Mesodermal cell (in vitro differentiated cells): Measurements from ENCODE around the gene TSPO.

ENCODE experiments used
- H3K27ac ChIP-seq: 2 replicates; pipeline ENCODE4 v1.7.0; 2013; ENCODE audit warnings: mild to moderate bottlenecking, low read depth, low read length, moderate library complexity; ENCODE audit not compliant: severe bottlenecking
- H3K36me3 ChIP-seq: 2 replicates; pipeline ENCODE4 v1.7.1; 2013; ENCODE audit warnings: mild to moderate bottlenecking, low read length, moderate library complexity; ENCODE audit not compliant: control insufficient read depth, insufficient read depth
- H3K4me1 ChIP-seq: one replicate; pipeline ENCODE4 v1.7.1; 2013; ENCODE audit warnings: mild to moderate bottlenecking, low read length; ENCODE audit not compliant: insufficient read depth, control insufficient read depth, poor library complexity, severe bottlenecking
- H3K4me3 ChIP-seq: 2 replicates; pipeline ENCODE4 v1.7.0; 2013; ENCODE audit warnings: low read length, control low read depth, mild to moderate bottlenecking; ENCODE audit not compliant: insufficient read depth, poor library complexity, severe bottlenecking; ENCODE audit errors: extremely low read depth
- H3K9me3 ChIP-seq: 2 replicates; pipeline ENCODE4 v1.7.1; 2013; ENCODE audit warnings: mild to moderate bottlenecking, low read length, moderate library complexity; ENCODE audit not compliant: control insufficient read depth
- WGBS, 2 experiments: methylation state at CpG; one replicate each; pipeline ENCODE4 v1.1.5; 2013; ENCODE audit warnings: missing lambda C conversion rate in 2 of 2; ENCODE audit not compliant: insufficient coverage in 2 of 2; 5-methylcytosine and 5-hydroxymethylcytosine counted together

The TSPO gene

DNA sequence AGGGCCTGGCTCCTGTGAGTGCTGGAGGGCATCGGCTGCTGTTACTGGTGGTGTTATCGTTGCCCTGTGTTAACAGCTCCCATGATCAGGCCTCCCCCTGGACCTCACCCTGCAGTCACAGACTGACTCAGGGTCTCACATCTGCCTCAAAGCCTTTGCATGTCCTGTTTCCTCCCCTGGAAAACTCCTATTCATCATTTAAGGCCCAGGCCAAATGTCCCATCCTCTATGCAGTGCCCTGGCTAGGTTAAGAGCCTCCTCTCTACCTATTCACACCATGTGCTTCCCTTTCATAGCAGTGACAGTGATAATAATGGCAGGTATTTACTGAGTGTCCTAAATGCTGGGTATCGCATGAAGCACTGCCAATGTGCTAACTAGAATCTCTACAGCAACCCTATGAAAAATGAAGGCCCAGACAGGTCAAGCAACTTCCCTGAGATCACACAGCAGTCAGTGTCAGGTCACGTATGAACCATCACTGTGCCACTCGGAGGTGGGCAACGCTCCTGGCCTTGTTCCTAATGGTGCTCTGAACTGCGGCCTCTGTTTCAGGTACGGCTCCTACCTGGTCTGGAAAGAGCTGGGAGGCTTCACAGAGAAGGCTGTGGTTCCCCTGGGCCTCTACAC lies 9.3 kb downstream of the TSPO start:
- Histone ChIP-seq H3K27ac (no peak overlapping the region), H3K9me3 (no peaks in the 10 kb centered on the region), H3K4me3 (no peak overlapping the region), H3K4me1 (no peaks in the 10 kb centered on the region), H3K36me3 (peaks cover 19% of the 10 kb centered on the region)
- WGBS, 2 experiments: 93 to 99% methylated on average over 7 of the region's 8 CpGs

DNA sequence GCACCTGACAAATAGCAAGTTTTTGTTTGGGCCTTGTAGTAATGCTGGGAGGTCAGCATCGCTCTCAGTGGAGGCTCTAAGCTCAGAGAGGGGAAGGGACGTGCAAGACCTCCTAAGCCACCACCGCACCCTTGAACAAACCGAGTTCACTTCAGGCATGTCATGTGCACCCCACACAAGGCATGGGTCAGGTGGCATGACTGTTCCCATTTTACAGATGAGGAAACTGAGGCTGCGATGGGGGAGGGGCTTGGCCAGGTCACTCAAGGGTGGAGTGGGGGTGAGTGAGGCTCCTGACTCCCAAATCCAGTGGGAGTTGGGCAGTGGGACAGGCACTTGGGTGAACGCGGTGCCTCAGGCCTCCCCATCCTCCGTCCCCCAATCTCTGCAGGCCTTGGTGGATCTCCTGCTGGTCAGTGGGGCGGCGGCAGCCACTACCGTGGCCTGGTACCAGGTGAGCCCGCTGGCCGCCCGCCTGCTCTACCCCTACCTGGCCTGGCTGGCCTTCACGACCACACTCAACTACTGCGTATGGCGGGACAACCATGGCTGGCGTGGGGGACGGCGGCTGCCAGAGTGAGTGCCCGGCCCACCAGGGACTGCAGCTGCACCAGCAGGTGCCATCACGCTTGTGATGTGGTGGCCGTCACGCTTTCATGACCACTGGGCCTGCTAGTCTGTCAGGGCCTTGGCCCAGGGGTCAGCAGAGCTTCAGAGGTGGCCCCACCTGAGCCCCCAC lies 11.2 kb downstream of the TSPO start:
- WGBS, 2 experiments: 97 to 99% methylated on average over 22 to 23 of the region's 24 CpGs
- peaks cover 25% of the 10 kb centered on the region for H3K36me3 ChIP-seq
- no peaks in the 10 kb centered on the region for H3K9me3 ChIP-seq
- no peak overlapping the region for H3K4me3 ChIP-seq
- no peak overlapping the region for H3K27ac ChIP-seq
- H3K4me1 ChIP-seq: no peaks in the 10 kb centered on the region

DNA sequence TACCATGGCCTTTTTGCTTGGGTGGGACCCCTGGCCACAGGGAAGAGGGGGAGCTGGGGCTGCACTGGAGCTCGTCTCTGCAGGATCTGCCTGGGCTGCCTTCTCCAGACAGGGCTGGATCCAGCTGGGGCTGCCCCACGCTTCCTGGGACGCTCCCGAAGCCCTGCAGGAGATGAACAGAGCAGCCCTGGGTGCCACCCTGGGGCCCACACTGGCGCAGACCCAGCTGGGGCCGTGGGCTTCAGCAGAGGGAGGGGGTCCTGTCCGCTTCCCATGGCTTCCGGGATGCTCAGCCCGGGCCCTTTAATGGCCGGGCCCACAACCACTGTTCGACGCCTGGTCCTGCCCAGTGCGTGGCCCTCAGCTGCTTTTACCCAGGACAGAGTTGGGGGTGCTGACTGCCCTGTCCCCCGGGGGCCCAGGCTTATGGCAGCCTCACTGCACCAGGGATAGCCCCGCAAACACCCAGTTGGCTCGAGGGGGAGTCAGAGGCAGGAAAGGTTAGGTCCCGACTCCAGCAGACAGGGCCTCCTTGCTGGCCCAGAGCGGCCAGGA lies 12.0 kb downstream of the TSPO start:
- no peak overlapping the region for H3K4me3 ChIP-seq
- H3K27ac ChIP-seq: no peak overlapping the region
- no peaks in the 10 kb centered on the region for H3K9me3 ChIP-seq
- 90 to 91% methylated on average over 17 to 18 of the region's 18 CpGs for WGBS, 2 experiments
- peaks cover 28% of the 10 kb centered on the region for H3K36me3 ChIP-seq
- H3K4me1 ChIP-seq: peaks cover 2% of the 10 kb centered on the region

DNA sequence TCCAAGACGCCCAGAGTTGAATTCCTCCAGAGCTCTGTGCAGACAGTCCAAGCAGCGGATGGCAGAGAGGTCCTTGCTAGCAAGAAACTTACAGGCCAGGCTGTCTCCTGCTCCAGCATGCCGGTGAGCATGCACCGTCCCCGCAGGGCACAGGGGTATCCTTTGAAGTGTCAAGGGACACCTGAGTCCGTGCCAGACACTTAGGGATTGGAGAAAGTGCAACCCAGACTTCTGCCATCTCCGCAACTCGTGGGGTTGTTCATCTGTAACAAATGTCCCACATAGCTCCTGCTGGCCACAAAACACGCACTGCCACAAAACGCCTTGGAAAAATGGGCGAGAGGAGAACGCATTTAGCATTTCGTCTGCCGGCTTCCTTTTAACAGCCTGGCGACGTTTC lies 13.3 kb downstream of the TSPO start:
- Histone ChIP-seq H3K4me3 (no peak overlapping the region), H3K9me3 (no peaks in the 10 kb centered on the region), H3K4me1 (peaks cover 15% of the 10 kb centered on the region), H3K36me3 (peaks cover 25% of the 10 kb centered on the region), H3K27ac (no peak overlapping the region)
- WGBS, 2 experiments: 80 to 84% methylated on average over 15 to 16 of the region's 16 CpGs

DNA sequence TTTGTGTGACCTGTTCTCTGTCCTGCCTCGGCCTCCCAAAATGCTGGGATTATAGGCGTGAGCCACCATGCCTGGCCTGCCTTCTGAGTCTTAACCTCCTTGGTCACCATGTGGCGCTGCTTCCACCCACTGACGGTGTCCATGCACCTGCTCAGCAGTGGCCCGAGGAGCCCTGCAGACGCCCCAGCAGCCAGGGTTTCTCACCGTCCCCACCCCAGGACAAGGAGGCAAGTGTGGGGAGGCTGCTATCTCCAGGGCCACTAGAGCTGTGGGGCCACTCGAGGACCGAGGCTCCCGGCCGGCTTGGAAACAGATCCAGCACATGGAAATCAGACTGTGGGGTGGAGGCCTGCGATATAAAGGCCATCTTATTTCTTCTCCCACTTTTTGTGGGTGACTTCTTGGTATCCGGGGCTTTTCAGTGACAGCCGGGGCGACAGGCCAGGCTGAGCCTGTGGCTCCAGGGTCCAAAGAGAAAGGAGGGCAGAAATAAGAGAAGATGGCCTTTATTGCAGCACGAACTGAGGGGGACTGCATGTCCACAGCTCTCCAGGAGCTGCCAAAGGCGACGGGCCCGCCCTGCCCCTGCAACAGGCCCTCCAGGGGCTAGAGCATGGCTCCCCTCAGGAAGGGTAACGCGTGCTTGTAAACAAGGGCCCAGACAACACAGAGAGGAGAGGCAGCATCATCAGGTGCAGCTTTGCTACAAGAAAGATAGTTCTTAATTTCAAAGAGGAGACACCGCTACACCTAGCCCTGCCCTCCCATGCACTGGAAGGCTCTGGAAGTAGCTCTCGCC lies 15.0 kb downstream of the TSPO start:
- no peak overlapping the region for H3K4me3 ChIP-seq
- 90 to 91% methylated on average over 21 to 22 of the region's 23 CpGs for WGBS, 2 experiments
- no peaks in the 10 kb centered on the region for H3K9me3 ChIP-seq
- H3K4me1 ChIP-seq: peaks cover 15% of the 10 kb centered on the region
- no peak overlapping the region for H3K27ac ChIP-seq
- H3K36me3 ChIP-seq: peaks cover 26% of the 10 kb centered on the region

DNA sequence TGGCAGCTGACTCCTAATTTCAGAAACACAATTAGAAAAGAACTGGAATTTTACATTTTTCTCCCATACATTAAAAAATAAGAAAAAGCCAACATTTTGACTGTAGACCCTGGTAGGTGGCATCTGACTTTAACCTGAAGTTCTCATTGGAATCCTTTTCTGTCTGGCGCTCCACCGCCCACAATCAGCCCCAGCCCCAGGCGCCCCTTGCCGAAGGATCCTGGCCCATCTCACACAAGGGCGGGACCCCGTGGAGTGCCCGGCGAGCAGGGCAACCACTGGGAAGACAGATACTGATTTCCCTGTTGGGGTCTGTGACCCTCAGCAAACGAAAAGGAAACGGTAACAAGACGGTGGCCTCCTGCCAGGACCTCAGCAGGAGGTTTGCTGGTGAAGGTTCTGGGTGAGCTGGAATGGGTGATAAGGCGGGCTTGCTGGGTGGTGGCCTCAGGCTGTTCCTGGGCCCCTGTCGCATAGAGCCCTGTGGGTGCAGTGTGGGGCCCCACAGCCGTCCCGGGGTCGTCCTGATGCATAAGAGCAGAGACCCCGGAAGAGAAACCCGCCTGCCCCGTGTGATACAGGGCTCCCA lies 15.7 kb downstream of the TSPO start:
- no peak overlapping the region for H3K4me3 ChIP-seq
- H3K36me3 ChIP-seq: peaks cover 29% of the 10 kb centered on the region
- H3K9me3 ChIP-seq: no peaks in the 10 kb centered on the region
- H3K4me1 ChIP-seq: peaks cover 15% of the 10 kb centered on the region
- no peak overlapping the region for H3K27ac ChIP-seq
- 96% methylated on average over 15 to 16 of the region's 19 CpGs for WGBS, 2 experiments

DNA sequence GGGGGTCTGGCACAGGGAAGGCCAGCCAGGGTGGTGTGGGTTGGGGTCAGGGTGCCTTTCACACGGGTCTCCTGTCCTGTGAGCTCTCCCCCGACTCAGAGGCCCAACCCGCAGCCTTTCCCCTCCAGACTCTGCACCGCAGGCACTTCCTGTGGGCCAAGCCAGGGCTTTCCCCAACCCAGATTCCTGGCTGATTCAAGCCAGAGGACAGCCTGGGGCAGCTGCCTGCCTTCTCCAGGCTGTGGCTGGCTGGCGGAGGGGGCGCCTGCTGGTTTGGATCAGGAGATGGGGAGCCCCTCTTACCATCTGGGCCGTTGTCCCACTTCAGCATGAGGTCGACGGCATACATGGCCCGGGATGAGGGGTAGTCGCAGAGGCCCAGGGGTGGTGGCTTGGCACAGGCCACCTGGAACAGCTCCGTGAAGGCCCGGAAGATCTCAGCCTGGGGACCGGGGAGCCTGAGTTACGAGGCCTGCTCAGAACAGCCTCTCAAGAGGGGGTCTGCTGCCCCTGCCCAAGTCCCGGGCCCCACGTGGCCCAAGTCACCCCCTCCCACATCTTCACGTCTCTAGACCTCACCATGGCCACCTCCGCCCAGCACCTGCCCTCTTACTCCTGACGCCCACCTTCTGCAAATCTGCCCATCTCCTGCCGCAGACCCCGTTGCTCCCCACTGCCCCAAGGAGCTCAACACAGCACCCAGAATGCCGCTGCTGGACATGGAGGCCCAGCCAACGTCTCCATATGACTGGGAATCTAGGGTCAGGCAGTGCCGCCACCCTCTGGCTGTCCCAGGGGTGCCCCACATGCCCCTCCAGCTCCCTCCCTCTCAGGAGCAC lies 17.3 kb downstream of the TSPO start:
- Histone ChIP-seq H3K4me3 (no peak overlapping the region), H3K4me1 (peaks cover 15% of the 10 kb centered on the region), H3K36me3 (peaks cover 26% of the 10 kb centered on the region), H3K9me3 (no peaks in the 10 kb centered on the region), H3K27ac (peak overlapping the region; percentile 10)
- 93% methylated on average over 21 to 22 of the region's 25 CpGs for WGBS, 2 experiments

DNA sequence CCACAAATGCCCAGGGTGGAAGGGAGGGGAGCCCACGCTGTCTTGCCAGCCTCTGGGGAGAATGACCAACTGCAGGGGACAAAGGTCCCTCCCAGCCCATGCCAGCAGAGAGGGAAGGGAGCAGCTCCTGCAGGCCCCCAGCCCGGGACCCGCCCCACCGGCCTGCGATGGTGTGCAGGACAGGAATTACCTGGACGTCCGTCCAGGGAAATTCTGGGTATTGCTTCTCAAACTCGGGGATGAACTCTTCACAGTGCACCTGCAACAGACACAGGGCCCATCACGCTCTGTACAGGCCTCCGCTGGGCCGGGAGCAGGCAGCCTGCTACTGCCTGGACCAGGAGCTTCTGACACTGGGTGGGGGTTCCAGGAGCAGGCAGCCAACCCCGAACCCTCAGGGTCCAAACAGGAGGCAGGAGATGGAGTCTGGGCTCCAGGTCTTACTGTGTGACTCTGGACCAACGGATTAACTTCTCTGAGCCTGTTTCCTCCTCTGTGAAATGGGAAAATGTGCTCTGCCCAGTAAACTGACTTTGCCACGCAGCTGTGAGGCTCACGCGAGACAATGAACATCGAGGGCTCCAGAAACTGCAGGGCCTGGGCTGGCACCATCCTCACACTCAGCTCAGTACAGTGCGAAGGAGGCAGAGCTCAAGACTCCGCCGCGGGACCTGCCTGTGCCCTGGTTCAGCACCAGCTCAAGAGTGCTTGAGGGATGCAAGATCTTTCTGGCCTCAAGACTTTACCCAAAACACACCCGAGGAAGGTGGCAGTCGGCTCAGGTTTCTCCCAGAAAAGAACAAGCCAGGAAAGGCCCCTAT lies 18.2 kb downstream of the TSPO start:
- WGBS, 2 experiments: 93% methylated on average over 22 to 23 of the region's 23 CpGs
- Histone ChIP-seq H3K27ac (no peak overlapping the region), H3K4me1 (peaks cover 15% of the 10 kb centered on the region), H3K36me3 (peaks cover 34% of the 10 kb centered on the region), H3K9me3 (no peaks in the 10 kb centered on the region), H3K4me3 (no peak overlapping the region)

DNA sequence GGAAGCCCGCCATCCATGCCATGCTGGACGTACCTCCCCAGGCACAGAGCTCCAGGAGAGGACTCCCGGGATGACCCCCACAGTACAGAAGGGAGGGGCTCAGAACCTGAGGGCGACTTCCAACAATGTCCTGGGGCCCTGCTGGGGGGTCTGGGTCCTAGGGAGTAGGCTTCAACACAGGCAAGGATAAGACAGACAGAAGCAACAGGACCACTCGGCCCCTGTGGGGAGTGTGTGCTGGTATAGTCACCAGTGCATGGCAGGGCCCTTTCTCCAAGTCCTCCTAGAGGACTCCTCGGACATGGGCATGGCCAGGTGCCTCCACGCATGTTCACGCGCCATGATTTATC lies 18.7 kb downstream of the TSPO start:
- H3K36me3 ChIP-seq: peaks cover 40% of the 10 kb centered on the region

More for the DNA sequence above, 18.7 kb downstream of the TSPO start:
- Histone ChIP-seq H3K4me3 (no peak overlapping the region), H3K27ac (no peak overlapping the region), H3K4me1 (peaks cover 15% of the 10 kb centered on the region), H3K9me3 (no peaks in the 10 kb centered on the region)
- WGBS, 2 experiments: 94 to 95% methylated on average over 9 of the region's 9 CpGs
